Smooth muscle cell (in vitro differentiated cells): ENCODE data around the gene COQ2. TPM values are rescaled to one million over a fixed set of nuclear protein-coding genes. Genes with fewer than 3 reads are reported as not detected.
"Not testable (repeated sequence)": the region's sequence is repeated elsewhere in the genome, so short reads cannot be mapped to it uniquely, and the experiment has no call there.

Experiments
- DNase-seq: peaks from one replicate; lab custom pipeline; 2025; ENCODE audit not compliant: unreplicated experiment; lab: John Stamatoyannopoulos, UW
- H2AFZ ChIP-seq: fragments of 200-600 bp; sonication (generic); 2 replicates; pipeline ENCODE4 v1.6.0; 2016; ENCODE audit warnings: antibody characterized with exemption, low read depth, mild to moderate bottlenecking
- H3F3A ChIP-seq: fragments of 200-600 bp; sonication (generic); 2 replicates; pipeline ENCODE4 v1.6.0; 2017; ENCODE audit warnings: antibody characterized with exemption, low read depth
- H3K27ac ChIP-seq: fragments of 200-600 bp; sonication (generic); 2 replicates; pipeline ENCODE4 v1.5.1; 2016; ENCODE audit warnings: low read depth, mild to moderate bottlenecking
- H3K27me3 ChIP-seq: fragments of 200-600 bp; sonication (generic); 2 replicates; pipeline ENCODE4 v1.6.1; 2016; ENCODE audit warnings: low read depth, mild to moderate bottlenecking
- H3K36me3 ChIP-seq: fragments of 200-600 bp; sonication (generic); 2 replicates; pipeline ENCODE4 v1.5.1; 2016; ENCODE audit warnings: low read depth
- H3K4me1 ChIP-seq: fragments of 200-600 bp; sonication (generic); 2 replicates; pipeline ENCODE4 v1.5.1; 2016; ENCODE audit warnings: low read depth
- H3K4me2 ChIP-seq: fragments of 200-600 bp; sonication (generic); 2 replicates; pipeline ENCODE4 v1.6.0; 2016; ENCODE audit warnings: mild to moderate bottlenecking
- H3K4me3 ChIP-seq: fragments of 200-600 bp; sonication (generic); 2 replicates; pipeline ENCODE4 v1.5.1; 2016; ENCODE audit warnings: mild to moderate bottlenecking
- H3K79me2 ChIP-seq: fragments of 200-600 bp; sonication (generic); 2 replicates; pipeline ENCODE4 v1.6.0; 2016; ENCODE audit warnings: low read depth, mild to moderate bottlenecking
- H3K9ac ChIP-seq: fragments of 200-600 bp; sonication (generic); 2 replicates; pipeline ENCODE4 v1.6.0; 2016; ENCODE audit warnings: low read depth
- H3K9me3 ChIP-seq: fragments of 200-600 bp; sonication (generic); replicated peaks from 2 replicates; pipeline ENCODE4 v1.5.1; 2016; ENCODE audit warnings: low read depth
- H4K20me1 ChIP-seq: fragments of 200-600 bp; sonication (generic); 2 replicates; pipeline ENCODE4 v1.6.0; 2016; ENCODE audit warnings: low read depth
- CTCF ChIP-seq: fragments of 200-600 bp; sonication (generic); IDR thresholded peaks from 2 replicates; pipeline ENCODE4 v1.5.1; 2017; ENCODE audit warnings: borderline replicate concordance, mild to moderate bottlenecking, antibody characterized with exemption; ENCODE audit not compliant: insufficient read depth, poor library complexity, severe bottlenecking
- WGBS: methylation state at CpG from one replicate; pipeline ENCODE4 v1.1.7; 2016; ENCODE audit warnings: low lambda C conversion rate; 5-methylcytosine and 5-hydroxymethylcytosine counted together
- polyA plus RNA-seq: library from polyadenylated mRNA; unstranded; fragments of >200 nt; fragmentation: Nextera tagmentation; extraction: Ambion mirVana; gene quantifications from 2 replicates; pipeline ENCODE4 v1.2.1, GENCODE V29; 2016
- total RNA-seq: library from RNA; depleted of rRNA; stranded (reverse); fragments of >200 nt; gene quantifications from 2 replicates; pipeline ENCODE4 v1.2.3, GENCODE V29; 2014

Gene COQ2
- total and polyA plus RNA-seq, 2 experiments from 2014 or later: 5.7 to 8.1 TPM

- Histone ChIP-seq H3K79me2 (no peaks in the 10 kb centered on the region), H4K20me1 (no peaks in the 10 kb centered on the region), H3K27ac (no peak overlapping the region), H3K4me3 (no peak overlapping the region), H3F3A (no peaks in the 10 kb centered on the region), H3K36me3 (no peaks in the 10 kb centered on the region), H3K4me2 (no peak overlapping the region), H3K9me3 (no peaks in the 10 kb centered on the region), H2AFZ (no peak overlapping the region), H3K9ac (no peak overlapping the region), H3K4me1 (no peaks in the 10 kb centered on the region), H3K27me3 (no peaks in the 10 kb centered on the region)
- 80% methylated on average over 3 of the region's 3 CpGs for WGBS
- DNase-seq: no peak
- no peak for TF ChIP-seq CTCF
Measured at GRCh38 chr4:83297548-83298260, 13.1 kb upstream of the COQ2 start.

GRCh38 chr4:83293305-83294046, 8.9 kb upstream of the COQ2 start:
- TF ChIP-seq CTCF: no peak
- H3K4me3 ChIP-seq: no peak overlapping the region
- no peak overlapping the region for H3K27ac ChIP-seq
- H3K4me1 ChIP-seq: no peaks in the 10 kb centered on the region
- H3K9me3 ChIP-seq: no peaks in the 10 kb centered on the region
- H3K4me2 ChIP-seq: no peak overlapping the region
- 85% methylated on average over 8 of the region's 8 CpGs for WGBS
- no peaks in the 10 kb centered on the region for H3K36me3 ChIP-seq
- H3K79me2 ChIP-seq: no peaks in the 10 kb centered on the region
- no peaks in the 10 kb centered on the region for H3K27me3 ChIP-seq
- no peaks in the 10 kb centered on the region for H3F3A ChIP-seq
- no peak overlapping the region for H3K9ac ChIP-seq
- DNase-seq: no peak
- no peaks in the 10 kb centered on the region for H4K20me1 ChIP-seq
- no peak overlapping the region for H2AFZ ChIP-seq

- not testable (repeated sequence) for H3K27ac ChIP-seq, H3F3A ChIP-seq, H3K9ac ChIP-seq, H3K36me3 ChIP-seq, H4K20me1 ChIP-seq, DNase-seq, H3K4me2 ChIP-seq, H3K9me3 ChIP-seq, H3K4me1 ChIP-seq, H3K79me2 ChIP-seq, H3K27me3 ChIP-seq, H3K4me3 ChIP-seq, H2AFZ ChIP-seq
- 84% methylated on average over 3 of the region's 3 CpGs for WGBS
Measured at GRCh38 chr4:83290059-83290774, 5.6 kb upstream of the COQ2 start.

- WGBS: 20% methylated on average over 1 of the region's 1 CpG
- H2AFZ ChIP-seq, H3K4me2 ChIP-seq, H4K20me1 ChIP-seq, H3K4me1 ChIP-seq, H3K79me2 ChIP-seq, DNase-seq, H3K9ac ChIP-seq, H3F3A ChIP-seq, H3K27me3 ChIP-seq, H3K4me3 ChIP-seq, H3K36me3 ChIP-seq, H3K27ac ChIP-seq, H3K9me3 ChIP-seq: not testable (repeated sequence)
Measured at GRCh38 chr4:83288381-83288780, 3.8 kb upstream of the COQ2 start.
